GM18520 (cell line): ENCODE data around the gene MYL5.
"Not testable (repeated sequence)": the region's sequence is repeated elsewhere in the genome, so short reads cannot be mapped to it uniquely, and the experiment has no call there.

ENCODE experiments used
- ATAC-seq: cut with Tn5 transposase; IDR thresholded peaks from one replicate; pipeline ENCODE4 v1.9.1; 2021; ENCODE audit not compliant: unreplicated experiment

Gene MYL5

DNA sequence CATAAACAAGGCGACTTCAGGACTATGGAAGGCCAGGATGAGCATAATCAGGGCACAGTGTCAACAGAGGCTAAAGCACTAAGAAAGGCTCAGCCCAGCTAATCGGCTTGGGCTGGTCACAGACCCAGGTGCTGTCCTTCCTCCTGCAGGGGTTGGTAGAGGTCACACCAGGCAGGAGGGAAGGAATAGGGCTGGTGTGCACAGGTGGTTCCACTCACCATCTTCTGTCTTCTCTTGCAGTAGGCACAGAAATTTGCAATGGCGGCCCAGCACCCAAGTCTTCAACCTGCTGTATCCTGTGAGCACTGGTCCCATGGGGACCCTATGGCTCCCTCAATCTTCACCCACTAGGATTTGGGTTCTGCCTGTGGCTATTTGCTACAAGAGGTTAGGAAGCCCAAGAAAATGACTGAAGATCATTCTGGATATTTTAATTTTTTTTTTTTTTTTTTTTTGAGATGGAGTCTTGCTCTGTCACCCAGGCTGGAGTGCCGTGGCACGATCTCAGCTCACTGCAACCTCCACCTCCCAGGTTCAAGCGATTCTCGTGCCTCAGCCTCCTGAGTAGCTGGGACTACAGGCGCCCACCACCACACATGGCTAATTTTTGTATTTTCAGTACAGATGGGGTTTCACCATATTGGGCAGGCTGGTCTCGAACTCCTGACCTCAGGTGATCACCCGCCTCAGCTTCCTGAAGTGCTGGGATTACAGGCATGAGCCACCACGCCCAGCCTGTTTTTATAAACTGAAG is 4.4 kb upstream of the MYL5 start:
- not testable (repeated sequence) for ATAC-seq

- ATAC-seq = no peak
Measured at GRCh38 chr4:671769-672168, 2.6 kb upstream of the MYL5 start.

- ATAC-seq = no peak
Measured at GRCh38 chr4:673349-674091, 822 bp upstream of the MYL5 start.

DNA sequence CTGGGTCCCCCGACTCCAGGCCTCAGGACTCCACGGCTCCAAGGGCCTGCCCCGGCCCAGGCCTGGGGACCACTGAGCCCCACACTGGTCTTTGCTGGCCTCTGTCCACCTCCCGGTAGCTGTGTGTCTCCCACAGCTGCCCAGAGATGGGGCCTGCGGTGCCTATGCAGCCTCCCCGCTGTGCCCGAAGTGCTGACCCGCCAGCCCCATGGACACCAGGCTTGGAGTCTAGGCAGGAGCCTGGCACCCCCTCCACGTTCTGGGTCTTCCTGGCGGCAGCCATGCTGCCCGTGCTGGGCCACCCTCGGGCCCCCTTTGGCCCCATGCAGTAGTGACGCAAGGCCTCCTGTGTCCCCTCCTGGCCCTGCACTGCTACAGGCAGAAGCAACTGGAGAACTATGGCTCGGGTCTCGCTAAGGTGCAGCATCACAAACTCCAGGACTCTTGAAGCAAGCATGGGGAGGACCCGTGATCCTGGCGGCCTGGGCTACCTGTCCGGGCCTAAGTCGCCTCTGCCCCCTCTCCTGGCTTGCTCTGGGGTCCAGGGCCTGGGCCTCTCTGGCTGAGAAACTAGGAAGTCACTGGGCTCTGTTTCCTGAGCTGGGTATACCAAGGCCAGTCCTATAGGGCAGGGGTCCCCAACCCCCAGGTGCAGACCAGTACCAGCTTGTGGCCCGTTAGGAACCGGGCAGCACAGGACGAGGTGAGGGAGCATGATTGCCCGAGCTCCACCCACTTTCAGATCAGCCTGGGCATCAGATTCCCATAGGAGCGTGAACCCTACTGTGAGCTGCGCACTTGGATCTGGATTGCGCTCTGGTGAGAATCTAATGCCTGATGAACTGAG is 917 bp downstream of the MYL5 start:
- ATAC-seq = no peak

DNA sequence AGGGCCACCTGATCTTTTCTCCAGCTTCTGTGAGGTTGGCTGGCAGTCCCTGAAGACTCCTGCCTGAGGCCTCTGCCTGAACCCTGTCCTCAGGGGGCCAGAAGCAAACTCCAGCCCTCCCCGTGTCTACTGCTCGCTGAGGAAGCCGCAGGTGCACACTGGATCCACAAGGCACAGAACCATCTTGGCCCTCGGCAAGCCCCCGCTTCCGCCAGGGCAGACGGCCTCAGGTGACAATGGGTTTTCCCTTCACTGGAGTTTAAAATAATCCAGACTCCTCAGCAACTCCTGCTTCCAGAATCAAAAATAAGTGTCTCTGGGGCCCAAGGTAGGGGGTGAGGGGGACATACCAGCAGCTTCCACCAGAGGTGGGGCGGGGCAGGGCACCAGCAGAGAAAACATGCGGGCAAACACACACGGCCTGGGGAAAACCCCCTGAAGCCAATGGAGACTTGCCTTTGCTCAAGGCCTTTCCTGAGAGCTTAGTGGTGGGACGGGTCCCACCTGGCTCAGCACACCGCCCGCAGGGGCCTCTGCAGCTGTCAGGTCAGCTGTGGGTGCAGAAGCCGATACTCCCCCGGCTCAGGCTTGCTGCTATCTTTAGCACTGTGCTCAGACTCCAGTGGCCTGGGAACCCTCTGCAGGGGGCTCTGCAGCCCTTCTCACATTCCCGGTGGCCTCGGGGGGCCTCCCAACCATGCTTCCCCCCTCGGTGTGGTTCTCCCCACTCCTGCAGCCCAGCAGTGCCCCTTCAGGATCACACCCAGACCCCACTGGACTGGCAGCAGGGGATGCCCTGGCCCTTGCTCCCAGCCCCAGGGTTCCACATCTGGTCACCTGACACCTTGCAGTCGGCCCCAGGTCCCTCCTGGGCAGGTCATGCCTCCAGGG is 1.9 kb downstream of the MYL5 start:
- ATAC-seq = no peak

DNA sequence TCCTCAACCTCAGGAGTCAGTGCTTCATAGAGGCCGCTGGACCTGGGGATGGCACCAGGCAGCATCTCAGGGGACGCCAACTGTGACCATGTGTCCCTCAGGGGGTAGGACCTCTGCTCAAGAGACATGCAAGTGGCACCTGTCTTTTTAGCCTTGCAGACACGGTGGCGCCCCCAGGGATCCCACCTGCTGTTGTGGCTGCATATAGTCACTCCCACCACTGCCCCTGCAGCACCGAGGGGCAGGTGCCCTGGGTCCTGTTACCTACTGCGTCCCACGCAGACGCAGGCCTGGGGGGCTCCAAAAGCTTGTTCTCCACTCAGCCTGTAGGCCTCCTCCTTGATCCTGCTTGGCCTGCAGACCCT is 2.5 kb downstream of the MYL5 start:
- no peak for ATAC-seq

DNA sequence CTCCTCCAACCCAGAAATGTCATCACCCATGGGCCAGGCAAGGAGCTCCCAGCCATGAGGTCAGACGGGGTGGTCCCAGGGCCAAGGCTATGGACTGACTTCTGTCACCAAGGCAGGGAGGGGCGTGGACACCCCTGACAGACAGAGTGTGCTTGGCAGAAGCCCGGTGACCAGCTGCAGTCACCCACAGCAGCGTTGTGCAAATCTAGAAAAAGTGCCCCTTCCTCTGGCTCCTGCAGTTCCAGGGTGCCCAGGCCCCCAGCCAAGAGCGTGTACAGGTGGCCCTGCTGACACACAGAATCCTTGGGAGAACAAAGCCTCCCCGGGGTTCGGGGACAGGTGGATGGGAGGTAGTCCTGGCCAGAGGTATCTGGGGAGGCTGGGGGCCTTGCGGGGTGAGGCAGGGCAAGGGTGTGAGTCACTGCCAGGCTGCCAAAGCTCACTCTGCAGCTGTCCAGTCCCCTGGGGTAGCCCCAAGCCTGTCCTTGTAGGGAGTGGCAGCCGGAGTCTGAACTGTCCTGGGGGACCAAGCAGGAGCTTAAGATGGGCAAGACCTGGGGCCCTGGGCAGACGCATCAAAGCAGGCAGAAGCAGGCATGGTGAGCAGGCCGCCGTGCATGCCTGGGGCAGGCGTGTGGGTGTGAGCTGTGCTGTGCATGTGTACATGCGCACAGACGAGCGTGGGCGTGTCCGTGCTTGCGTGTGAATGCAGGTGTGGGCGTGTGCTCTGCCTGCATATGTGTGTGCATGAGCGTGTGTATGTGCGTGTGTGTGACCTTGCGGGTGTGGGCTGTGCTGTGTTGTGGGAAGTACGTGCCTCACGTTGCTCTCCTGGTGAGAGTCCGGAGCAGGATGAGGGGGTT is 3.3 kb downstream of the MYL5 start:
- no peak for ATAC-seq

DNA sequence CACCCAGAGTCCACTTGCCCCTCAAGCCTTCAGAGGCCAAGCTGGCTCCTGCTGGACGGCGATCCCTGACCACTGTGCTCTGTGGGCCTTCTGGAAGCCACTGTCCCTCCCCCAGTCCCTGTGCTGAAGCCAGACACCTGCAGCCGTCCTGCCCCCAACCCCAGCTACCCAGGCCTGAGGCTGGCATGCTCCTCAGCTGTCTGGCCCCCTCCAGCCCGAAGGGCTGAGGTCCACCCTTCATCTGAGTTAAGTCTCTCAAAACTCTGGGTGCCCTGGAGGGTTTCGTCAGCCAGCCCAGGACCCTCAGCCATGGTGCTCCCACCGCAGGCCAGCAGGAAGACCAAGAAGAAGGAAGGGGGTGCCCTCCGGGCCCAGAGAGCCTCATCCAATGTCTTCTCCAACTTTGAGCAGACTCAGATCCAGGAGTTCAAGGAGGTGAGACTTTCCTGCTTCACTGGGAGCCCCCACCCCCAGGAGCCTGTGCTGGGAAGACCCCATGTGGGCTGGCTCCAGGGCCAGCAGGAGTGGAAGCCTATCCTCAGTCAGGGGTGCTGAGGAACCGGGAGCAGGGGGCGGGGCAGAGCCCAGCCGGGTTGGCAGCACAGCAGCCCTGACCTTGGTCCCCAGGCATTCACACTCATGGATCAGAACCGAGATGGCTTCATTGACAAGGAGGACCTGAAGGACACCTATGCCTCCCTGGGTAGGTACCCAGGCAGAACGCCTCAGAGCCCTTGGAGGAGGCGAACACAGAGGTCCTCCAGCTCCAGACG is 4.2 kb downstream of the MYL5 start:
- no peak for ATAC-seq

GRCh38 chr4:679104-679481 is 4.8 kb downstream of the MYL5 start:
- ATAC-seq = no peak

GRCh38 chr4:679629-680028 is 5.3 kb downstream of the MYL5 start:
- no peak for ATAC-seq

- ATAC-seq = no peak
Measured at GRCh38 chr4:680091-680490, 5.7 kb downstream of the MYL5 start.

DNA sequence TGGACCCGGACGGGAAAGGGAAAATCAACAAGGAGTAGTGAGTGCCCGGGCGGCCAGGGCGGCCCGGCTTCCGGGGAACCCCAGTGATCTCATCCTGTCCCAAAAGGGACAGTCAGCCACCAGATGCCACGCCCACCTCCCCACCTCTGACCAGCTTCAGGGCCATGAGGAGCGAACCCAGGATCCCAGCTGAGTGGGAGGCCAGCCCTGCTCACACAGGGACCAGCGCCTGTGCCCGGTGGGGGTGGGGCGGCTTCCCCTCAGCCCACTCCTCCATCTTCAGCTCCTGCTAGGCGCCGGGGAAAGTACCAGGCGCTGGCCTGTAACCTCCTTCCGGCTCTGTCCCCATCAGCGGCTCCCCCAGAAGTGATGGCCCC is 6.2 kb downstream of the MYL5 start:
- peak; percentile 36 for ATAC-seq

GRCh38 chr4:680928-681645 is 6.7 kb downstream of the MYL5 start:
- no peak for ATAC-seq

GRCh38 chr4:681736-682451 is 7.6 kb downstream of the MYL5 start:
- no peak for ATAC-seq

GRCh38 chr4:682490-683172 is 8.3 kb downstream of the MYL5 start:
- no peak for ATAC-seq

GRCh38 chr4:683247-683897 is 9.0 kb downstream of the MYL5 start:
- no peak for ATAC-seq
